H9 (cell line): Measurements from ENCODE around the gene ACOXL. TPM values are rescaled to one million over a fixed set of nuclear protein-coding genes. Genes with fewer than 3 reads are reported as not detected.
A peak's percentile ranks its signal among the peaks of the same experiment; 100 is the strongest.

Experiments
- DNase-seq: peaks from one replicate; pipeline ENCODE4 v3.0.0-alpha.2; 2017
- H2AFZ ChIP-seq: one replicate; pipeline ENCODE4 v1.6.1; 2013; ENCODE audit warnings: mild to moderate bottlenecking, low read length, control low read depth, moderate library complexity
- H2AK5ac ChIP-seq: 2 replicates; pipeline ENCODE4 v1.6.1; 2013; ENCODE audit warnings: low read length, control low read depth, mixed read lengths; ENCODE audit not compliant: insufficient read length
- H2BK120ac ChIP-seq: one replicate; pipeline ENCODE4 v1.6.1; 2013; ENCODE audit warnings: low read depth, mild to moderate bottlenecking, low read length, control low read depth, inconsistent platforms; ENCODE audit not compliant: poor library complexity, severe bottlenecking
- H2BK12ac ChIP-seq: 2 replicates; pipeline ENCODE4 v1.6.1; 2013; ENCODE audit warnings: low read length, control low read depth, mixed read lengths, low read depth; ENCODE audit not compliant: insufficient read length
- H2BK15ac ChIP-seq: 2 replicates; pipeline ENCODE4 v1.6.1; 2013; ENCODE audit warnings: low read depth, low read length, control low read depth
- H2BK20ac ChIP-seq: one replicate; pipeline ENCODE4 v1.6.1; 2013; ENCODE audit warnings: low read depth, mild to moderate bottlenecking, low read length, control low read depth, inconsistent platforms; ENCODE audit not compliant: poor library complexity, severe bottlenecking
- H2BK5ac ChIP-seq: 2 replicates; pipeline ENCODE4 v1.6.1; 2013; ENCODE audit warnings: low read length, control low read depth, mixed read lengths; ENCODE audit not compliant: insufficient read length
- H3K14ac ChIP-seq: 2 replicates; pipeline ENCODE4 v1.6.1; 2013; ENCODE audit warnings: low read length, control low read depth; ENCODE audit not compliant: insufficient read depth
- H3K18ac ChIP-seq: 2 replicates; pipeline ENCODE4 v1.6.1; 2013; ENCODE audit warnings: low read depth, mild to moderate bottlenecking, mixed read lengths, low read length, control low read depth; ENCODE audit not compliant: insufficient read length
- H3K23ac ChIP-seq: 2 replicates; pipeline ENCODE4 v1.6.1; 2013; ENCODE audit warnings: low read length, control low read depth, mixed read lengths, low read depth; ENCODE audit not compliant: insufficient read length
- H3K23me2 ChIP-seq: 2 replicates; pipeline ENCODE4 v1.6.1; 2013; ENCODE audit warnings: low read depth, mild to moderate bottlenecking, mixed read lengths, low read length, control low read depth; ENCODE audit not compliant: insufficient read length, poor library complexity, severe bottlenecking
- H3K27ac ChIP-seq: 2 replicates; pipeline ENCODE4 v1.5.1; 2013; ENCODE audit warnings: low read length, control low read depth, mixed read lengths, low read depth; ENCODE audit not compliant: insufficient read length
- H3K27me3 ChIP-seq: 2 replicates; pipeline ENCODE4 v1.6.1; 2013; ENCODE audit warnings: low read length, control low read depth, inconsistent platforms; ENCODE audit not compliant: insufficient read depth
- H3K4ac ChIP-seq: 2 replicates; pipeline ENCODE4 v1.6.1; 2013; ENCODE audit warnings: low read depth, mild to moderate bottlenecking, control low read depth, inconsistent platforms, low read length, moderate library complexity
- H3K4me1 ChIP-seq: 2 replicates; pipeline ENCODE4 v1.6.1; 2013; ENCODE audit warnings: low read length, control low read depth, inconsistent platforms; ENCODE audit not compliant: insufficient read depth
- H3K4me2 ChIP-seq: 2 replicates; pipeline ENCODE4 v1.6.1; 2013; ENCODE audit warnings: low read length, control low read depth, mixed read lengths; ENCODE audit not compliant: insufficient read length, insufficient read depth
- H3K56ac ChIP-seq: 2 replicates; pipeline ENCODE4 v1.6.1; 2013; ENCODE audit warnings: low read depth, mild to moderate bottlenecking, mixed read lengths, low read length, control low read depth; ENCODE audit not compliant: insufficient read length
- H3K79me1 ChIP-seq: 2 replicates; pipeline ENCODE4 v1.6.1; 2013; ENCODE audit warnings: low read depth, mild to moderate bottlenecking, moderate library complexity, low read length, control low read depth, inconsistent platforms; ENCODE audit not compliant: insufficient read depth, poor library complexity, severe bottlenecking
- H3K79me2 ChIP-seq: 2 replicates; pipeline ENCODE4 v1.6.1; 2013; ENCODE audit warnings: low read length, control low read depth, inconsistent platforms; ENCODE audit not compliant: insufficient read depth
- H3K9ac ChIP-seq: 2 replicates; pipeline ENCODE4 v1.6.1; 2013; ENCODE audit warnings: low read length, control low read depth, mixed read lengths; ENCODE audit not compliant: insufficient read length; ENCODE audit errors: extremely low read depth
- H3K9me3 ChIP-seq: one replicate; pipeline ENCODE4 v1.6.1; 2013; ENCODE audit warnings: low read depth, low read length, inconsistent platforms; ENCODE audit not compliant: control insufficient read depth
- H3T11ph ChIP-seq: one replicate; pipeline ENCODE4 v1.6.1; 2013; ENCODE audit warnings: mild to moderate bottlenecking, low read length, control low read depth, inconsistent platforms
- H4K20me1 ChIP-seq: one replicate; pipeline ENCODE4 v1.6.1; 2013; ENCODE audit not compliant: control insufficient read depth, insufficient read length, insufficient read depth
- H4K5ac ChIP-seq: 2 replicates; pipeline ENCODE4 v1.6.1; 2013; ENCODE audit warnings: low read depth, mild to moderate bottlenecking, mixed read lengths, low read length, control low read depth; ENCODE audit not compliant: insufficient read length
- H4K8ac ChIP-seq: replicated peaks from 2 replicates; pipeline ENCODE4 v1.6.1; 2013; ENCODE audit warnings: low read length, control low read depth, mixed read lengths, low read depth; ENCODE audit not compliant: insufficient read length
- H4K91ac ChIP-seq: 2 replicates; pipeline ENCODE4 v1.6.1; 2013; ENCODE audit warnings: low read depth, mild to moderate bottlenecking, moderate library complexity, mixed read lengths, low read length, control low read depth; ENCODE audit not compliant: insufficient read length
- H3K27ac Mint-ChIP-seq, 3 experiments: 2 replicates in 2 of 3; 3 replicates in 1 of 3; pipeline ENCODE4 v1.8.0; 2020 to 2021; ENCODE audit warnings: mixed read lengths in 3 of 3, mild to moderate bottlenecking in 1 of 3, moderate library complexity in 1 of 3
- H3K27me3 Mint-ChIP-seq: 2 replicates; pipeline ENCODE4 v1.8.0; 2021; ENCODE audit warnings: low read depth, mild to moderate bottlenecking, moderate library complexity, mixed read lengths
- H3K36me3 Mint-ChIP-seq, 3 experiments: 2 replicates in 2 of 3; 3 replicates in 1 of 3; pipeline ENCODE4 v1.8.0; 2020 to 2021; ENCODE audit warnings: low read depth in 3 of 3, mixed read lengths in 3 of 3; ENCODE audit not compliant: insufficient read depth in 1 of 3
- H3K4me1 Mint-ChIP-seq, 2 experiments: 2 replicates each; pipeline ENCODE4 v1.8.0; 2020; ENCODE audit warnings: mixed read lengths in 2 of 2
- H3K4me3 Mint-ChIP-seq, 2 experiments: 2 replicates in 1 of 2; 3 replicates in 1 of 2; pipeline ENCODE4 v1.8.0; 2020 to 2021; ENCODE audit warnings: mild to moderate bottlenecking in 2 of 2, mixed read lengths in 2 of 2, moderate library complexity in 1 of 2
- H3K9me3 Mint-ChIP-seq, 2 experiments: 2 replicates in 1 of 2; 3 replicates in 1 of 2; pipeline ENCODE4 v1.8.0; 2020; ENCODE audit warnings: mild to moderate bottlenecking in 2 of 2, mixed read lengths in 2 of 2, moderate library complexity in 1 of 2
- WGBS: extraction: QIAGEN DNeasy Blood & Tissue Kit; methylation state at CpG from one replicate; pipeline ENCODE4 v1.1.7; 2013; ENCODE audit warnings: missing lambda C conversion rate, low lambda C conversion rate, mixed read lengths; ENCODE audit not compliant: insufficient read length; ENCODE audit errors: extremely low coverage; 5-methylcytosine and 5-hydroxymethylcytosine counted together
- total RNA-seq: library from RNA; stranded (reverse); gene quantifications from 2 replicates; pipeline ENCODE4 v1.2.1, GENCODE V29; 2021
- TF ChIP-seq, protein P1 (sequence below): fragments of 200-600 bp; sonication (generic); conservative IDR thresholded peaks from 3 replicates; pipeline ENCODE4 v1.8.0; 2021; ENCODE audit warnings: antibody characterized with exemption, mild to moderate bottlenecking

ACOXL gene
- total RNA-seq, 1 experiment from 2014 or later = 37.6 TPM

- Histone ChIP-seq H2AFZ (no peak overlapping the region), H3T11ph (no peak overlapping the region), H2BK15ac (no peak overlapping the region), H3K9me3 (no peaks in the 10 kb centered on the region), H3K79me2 (no peaks in the 10 kb centered on the region), H2BK120ac (no peak overlapping the region), H4K20me1 (no peaks in the 10 kb centered on the region), H3K23me2 (no peaks in the 10 kb centered on the region), H3K56ac (no peak overlapping the region), H3K79me1 (no peaks in the 10 kb centered on the region), H3K4ac (no peak overlapping the region), H3K4me1 (peaks cover 33% of the 10 kb centered on the region; the same call in 1 of the 2 replicates), H2BK5ac (no peak overlapping the region), H3K27me3 (no peaks in the 10 kb centered on the region), H4K5ac (no peak overlapping the region), H3K23ac (no peak overlapping the region), H3K14ac (no peak overlapping the region), H2AK5ac (no peak overlapping the region), H4K8ac (no peak overlapping the region), H2BK12ac (no peak overlapping the region), H3K18ac (no peak overlapping the region), H3K4me2 (no peak overlapping the region), H2BK20ac (no peak overlapping the region), H4K91ac (no peak overlapping the region), H3K27ac (no peak overlapping the region), H3K9ac (no peak overlapping the region)
- H3K36me3 Mint-ChIP-seq = peaks cover 3 to 13% (median 6%) of the 10 kb centered on the region in 3 experiments; a peak in 4 of 7 replicates
- H3K9me3 Mint-ChIP-seq = no peaks in the 10 kb centered on the region
- TF ChIP-seq, protein P1, sequence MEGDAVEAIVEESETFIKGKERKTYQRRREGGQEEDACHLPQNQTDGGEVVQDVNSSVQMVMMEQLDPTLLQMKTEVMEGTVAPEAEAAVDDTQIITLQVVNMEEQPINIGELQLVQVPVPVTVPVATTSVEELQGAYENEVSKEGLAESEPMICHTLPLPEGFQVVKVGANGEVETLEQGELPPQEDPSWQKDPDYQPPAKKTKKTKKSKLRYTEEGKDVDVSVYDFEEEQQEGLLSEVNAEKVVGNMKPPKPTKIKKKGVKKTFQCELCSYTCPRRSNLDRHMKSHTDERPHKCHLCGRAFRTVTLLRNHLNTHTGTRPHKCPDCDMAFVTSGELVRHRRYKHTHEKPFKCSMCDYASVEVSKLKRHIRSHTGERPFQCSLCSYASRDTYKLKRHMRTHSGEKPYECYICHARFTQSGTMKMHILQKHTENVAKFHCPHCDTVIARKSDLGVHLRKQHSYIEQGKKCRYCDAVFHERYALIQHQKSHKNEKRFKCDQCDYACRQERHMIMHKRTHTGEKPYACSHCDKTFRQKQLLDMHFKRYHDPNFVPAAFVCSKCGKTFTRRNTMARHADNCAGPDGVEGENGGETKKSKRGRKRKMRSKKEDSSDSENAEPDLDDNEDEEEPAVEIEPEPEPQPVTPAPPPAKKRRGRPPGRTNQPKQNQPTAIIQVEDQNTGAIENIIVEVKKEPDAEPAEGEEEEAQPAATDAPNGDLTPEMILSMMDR = no peak
- peak overlapping the region; percentile 73 to 84 (median 76); a peak in 6 of 7 replicates for H3K27ac Mint-ChIP-seq
- H3K4me1 Mint-ChIP-seq = peaks cover 65 to 68% of the 10 kb centered on the region in 2 experiments
- no peak for DNase-seq
- WGBS = no CpG with 5 or more reads among the region's 13 CpGs
- H3K27me3 Mint-ChIP-seq = no peaks in the 10 kb centered on the region
- H3K4me3 Mint-ChIP-seq = peak overlapping the region in 1 of 2 experiments; percentile 61; a peak in 2 of 5 replicates
Measured at GRCh38 chr2:110837446-110838409, 105.4 kb downstream of the ACOXL start.
